Neural progenitor cell (in vitro differentiated cells): Measurements from ENCODE around the gene CADM1.

Experiments
- CTCF ChIP-seq: fragments of 200-600 bp; sonication (generic); IDR thresholded peaks from 2 replicates; pipeline ENCODE4 v1.5.1; 2017; ENCODE audit warnings: antibody characterized with exemption, mild to moderate bottlenecking
- EZH2phosphoT487 ChIP-seq: fragments of 200-600 bp; sonication (generic); IDR thresholded peaks from 2 replicates; pipeline ENCODE4 v1.6.1; 2017; ENCODE audit warnings: antibody characterized with exemption

- TF ChIP-seq CTCF (no peak), EZH2phosphoT487 (no peak)
Observed at GRCh38 chr11:115282923-115283322, 221.3 kb downstream of the CADM1 start.
